Measurements from ENCODE around the gene CPEB2. TPM values are rescaled to one million over a fixed set of nuclear protein-coding genes. Genes with fewer than 3 reads are reported as not detected.

The CPEB2 gene
- total RNA-seq: 3.5 and 7.7 TPM in 2 replicates

- peak within 1 kb of the TSS; percentile 84 for H3K4me3 ChIP-seq (ENCODE audit: low read depth, low read length)
- DNase-seq (ENCODE audit: low read depth): no peak
- TF ChIP-seq, protein P1, sequence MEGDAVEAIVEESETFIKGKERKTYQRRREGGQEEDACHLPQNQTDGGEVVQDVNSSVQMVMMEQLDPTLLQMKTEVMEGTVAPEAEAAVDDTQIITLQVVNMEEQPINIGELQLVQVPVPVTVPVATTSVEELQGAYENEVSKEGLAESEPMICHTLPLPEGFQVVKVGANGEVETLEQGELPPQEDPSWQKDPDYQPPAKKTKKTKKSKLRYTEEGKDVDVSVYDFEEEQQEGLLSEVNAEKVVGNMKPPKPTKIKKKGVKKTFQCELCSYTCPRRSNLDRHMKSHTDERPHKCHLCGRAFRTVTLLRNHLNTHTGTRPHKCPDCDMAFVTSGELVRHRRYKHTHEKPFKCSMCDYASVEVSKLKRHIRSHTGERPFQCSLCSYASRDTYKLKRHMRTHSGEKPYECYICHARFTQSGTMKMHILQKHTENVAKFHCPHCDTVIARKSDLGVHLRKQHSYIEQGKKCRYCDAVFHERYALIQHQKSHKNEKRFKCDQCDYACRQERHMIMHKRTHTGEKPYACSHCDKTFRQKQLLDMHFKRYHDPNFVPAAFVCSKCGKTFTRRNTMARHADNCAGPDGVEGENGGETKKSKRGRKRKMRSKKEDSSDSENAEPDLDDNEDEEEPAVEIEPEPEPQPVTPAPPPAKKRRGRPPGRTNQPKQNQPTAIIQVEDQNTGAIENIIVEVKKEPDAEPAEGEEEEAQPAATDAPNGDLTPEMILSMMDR (conservative IDR thresholded peaks at IDR 0.05; ENCODE audit: low read depth, low read length): no peak
These were observed at the start of gene CPEB2 for GRCh38 chr4:15001869-15002658. CPEB2 (plus strand) TSS chr4:15002481; CDS start chr4:15002674, 193 bp downstream.

DNA sequence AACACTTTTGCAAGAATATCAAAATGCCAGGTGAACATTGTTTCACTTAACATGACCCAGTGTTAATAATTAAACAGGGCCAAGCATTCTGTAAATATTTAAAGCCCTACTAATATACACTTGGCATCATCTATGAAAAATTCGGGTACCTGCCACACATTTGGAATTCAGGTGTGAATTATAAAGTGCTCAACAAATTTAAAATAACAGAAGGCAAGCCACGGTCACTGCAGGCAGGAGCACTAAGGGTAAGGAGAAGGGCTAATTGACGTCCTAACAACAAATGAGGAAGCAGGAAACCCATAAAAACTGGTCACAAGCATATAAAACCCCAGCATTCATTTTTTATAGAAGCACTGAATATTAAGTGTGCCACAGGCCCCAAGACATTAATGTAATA lies 43.8 kb upstream of the CPEB2 start:
- TF ChIP-seq, protein P1 (conservative IDR thresholded peaks at IDR 0.05; ENCODE audit: low read depth, low read length): no peak
- no peak for DNase-seq (ENCODE audit: low read depth)
- H3K4me3 ChIP-seq (ENCODE audit: low read depth, low read length): no peak overlapping the region

DNA sequence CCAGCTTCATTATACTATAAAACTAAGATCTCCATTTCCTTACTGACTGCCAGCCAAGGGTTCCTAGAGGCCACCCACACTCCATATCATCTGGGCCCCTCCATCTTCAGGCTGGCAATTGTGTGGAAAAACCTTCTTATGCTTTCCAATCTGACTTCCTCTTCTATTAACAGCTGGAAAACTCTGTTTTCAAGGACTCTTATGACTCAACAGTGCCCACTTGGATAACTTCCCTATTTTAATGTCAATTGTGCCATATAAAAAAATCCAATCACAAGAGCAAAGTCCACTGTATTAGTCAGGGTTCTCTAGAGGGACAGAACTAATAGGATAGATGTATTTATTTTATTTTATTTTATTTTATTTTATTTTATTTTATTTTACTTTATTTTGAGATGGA lies 41.0 kb upstream of the CPEB2 start:
- no peak overlapping the region for H3K4me3 ChIP-seq (ENCODE audit: low read depth, low read length)
- TF ChIP-seq, protein P1 (conservative IDR thresholded peaks at IDR 0.05; ENCODE audit: low read depth, low read length): no peak
- no peak for DNase-seq (ENCODE audit: low read depth)

- H3K4me3 ChIP-seq (ENCODE audit: low read depth, low read length): no peak overlapping the region
- TF ChIP-seq, protein P1 (conservative IDR thresholded peaks at IDR 0.05; ENCODE audit: low read depth, low read length): no peak
- DNase-seq (ENCODE audit: low read depth): no peak
These were observed 37.2 kb upstream of the CPEB2 start for GRCh38 chr4:14965071-14965470.

- H3K4me3 ChIP-seq (ENCODE audit: low read depth, low read length): no peak overlapping the region
- DNase-seq (ENCODE audit: low read depth): no peak
- TF ChIP-seq, protein P1 (conservative IDR thresholded peaks at IDR 0.05; ENCODE audit: low read depth, low read length): no peak
These were observed 34.3 kb upstream of the CPEB2 start for GRCh38 chr4:14967982-14968381.

DNA sequence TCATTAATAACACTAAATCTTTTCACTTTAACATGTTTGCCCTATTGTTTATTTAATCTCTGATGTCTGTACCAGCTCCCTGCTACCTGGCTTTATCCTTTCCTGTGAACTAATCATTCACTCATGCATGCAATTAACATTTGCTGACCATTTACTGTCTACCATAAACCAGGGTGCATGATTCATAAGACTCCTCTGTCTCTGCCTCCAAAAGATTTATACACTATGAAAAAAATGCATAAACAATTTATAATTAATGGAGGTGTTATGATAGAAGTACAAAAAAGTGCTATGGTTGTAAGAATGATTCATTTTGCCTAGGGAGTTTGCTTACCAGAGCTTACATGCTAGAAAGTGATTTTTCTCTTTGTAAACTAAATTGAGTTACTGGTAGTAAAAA lies 24.5 kb upstream of the CPEB2 start:
- TF ChIP-seq, protein P1 (conservative IDR thresholded peaks at IDR 0.05; ENCODE audit: low read depth, low read length): no peak
- no peak for DNase-seq (ENCODE audit: low read depth)
- H3K4me3 ChIP-seq (ENCODE audit: low read depth, low read length): no peak overlapping the region

DNA sequence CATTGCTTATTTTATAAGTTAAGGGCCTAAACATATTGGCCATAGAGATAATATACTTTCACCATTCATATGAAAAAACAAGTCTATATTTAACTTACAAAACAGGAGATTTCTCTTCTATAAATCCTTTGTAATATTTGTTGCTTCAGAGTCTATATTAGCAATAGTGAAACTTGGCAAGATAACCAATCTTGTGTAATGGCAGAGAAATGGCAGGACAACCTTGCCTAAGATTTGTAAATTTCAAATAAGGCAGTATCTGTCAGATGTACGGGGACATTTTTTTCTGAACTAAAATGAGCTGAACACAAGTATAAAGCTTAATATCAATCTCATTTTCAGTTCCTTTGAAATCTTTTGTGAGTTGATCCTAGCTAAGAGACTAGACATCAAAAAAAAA lies 17.8 kb upstream of the CPEB2 start:
- TF ChIP-seq, protein P1 (conservative IDR thresholded peaks at IDR 0.05; ENCODE audit: low read depth, low read length): no peak
- no peak for DNase-seq (ENCODE audit: low read depth)
- no peak overlapping the region for H3K4me3 ChIP-seq (ENCODE audit: low read depth, low read length)
